K562 (cell line): ENCODE measurements around the gene RCSD1. TPM values are rescaled to one million over a fixed set of nuclear protein-coding genes. Genes with fewer than 3 reads are reported as not detected.

ENCODE experiments used
- CBX5 ChIP-seq: IDR thresholded peaks from 2 replicates; pipeline ENCODE4 v1.6.1; 2014; ENCODE audit warnings: low read depth, borderline replicate concordance
- NR2C1 ChIP-seq, 2 experiments: fragments of 450-650 bp; IDR thresholded peaks; 2 replicates each; pipeline ENCODE4 v1.6.1; 2017; ENCODE audit warnings: mild to moderate bottlenecking in 2 of 2, antibody characterized with exemption in 1 of 2, inconsistent platforms in 1 of 2, missing compliant biosample characterization in 1 of 2, missing genetic modification characterization in 1 of 2
- PML ChIP-seq: IDR thresholded peaks from 2 replicates; pipeline ENCODE4 v1.6.1; 2012; ENCODE audit warnings: low read length, inconsistent platforms
- TCFL5 ChIP-seq: fragments of 250-450 bp; sonication (Bioruptor Pico); conservative IDR thresholded peaks from 2 replicates; pipeline ENCODE4 v1.6.1; 2021; ENCODE audit warnings: mild to moderate bottlenecking, moderate library complexity, matching md5 sums
- ZNF174 ChIP-seq: fragments of 250-450 bp; sonication (Bioruptor Pico); IDR thresholded peaks from 2 replicates; pipeline ENCODE4 v1.4.0; 2020; ENCODE audit warnings: mild to moderate bottlenecking
- polyA plus RNA-seq, 8 experiments: library from polyadenylated mRNA; depleted of rRNA in 4 of 8; stranded (reverse) in 5 of 8; unstranded in 3 of 8; fragments of >200 nt; fragmentation: Nextera tagmentation in 2 of 8; fragmentation: Illumina TruSeq in 1 of 8; extraction: Ambion mirVana in 2 of 8; extraction: Trizol in 1 of 8; gene quantifications; 2 replicates each; pipeline versions ENCODE4 v1.2.1 to v1.2.3, GENCODE V29; 2011 to 2014; ENCODE audit warnings: inconsistent platforms in 1 of 8, missing spikeins in 1 of 8
- total RNA-seq, 7 experiments: library from RNA; depleted of rRNA in 6 of 7; stranded (reverse); fragments of >200 nt in 6 of 7; fragmentation: Illumina TruSeq in 2 of 7; extraction: Trizol in 2 of 7; gene quantifications; 2 replicates each; pipeline versions ENCODE4 v1.2.1 to v1.2.3, GENCODE V29; 2011 to 2021; ENCODE audit warnings: low replicate concordance in 1 of 7
- TF ChIP-seq, protein P1 (sequence below): fragments of 450-650 bp; formaldehyde crosslinking; IDR thresholded peaks from 2 replicates; pipeline ENCODE4 v1.4.0; 2020; ENCODE audit warnings: mild to moderate bottlenecking, moderate library complexity
- TF ChIP-seq, protein P2 (sequence below), 2 experiments: fragments of 450-650 bp in 1 of 2; sonication (generic) in 1 of 2; formaldehyde crosslinking in 1 of 2; IDR thresholded peaks in 1 of 2; conservative IDR thresholded peaks in 1 of 2; 2 replicates each; pipeline versions ENCODE4 v1.6.1 to v1.8.1; 2016 to 2023; ENCODE audit warnings: mild to moderate bottlenecking in 2 of 2, moderate library complexity in 2 of 2, inconsistent platforms in 1 of 2, missing genetic modification reagents in 1 of 2
- TF ChIP-seq, protein P3 (sequence below): fragments of 450-650 bp; IDR thresholded peaks from 2 replicates; pipeline ENCODE4 v1.6.1; 2018; ENCODE audit not compliant: partially characterized antibody
- TF ChIP-seq, protein P4 (sequence below): fragments of 450-650 bp; IDR thresholded peaks from 2 replicates; pipeline ENCODE4 v1.6.1; 2016; ENCODE audit warnings: mild to moderate bottlenecking
- TF ChIP-seq, protein P5 (sequence below): sonication (generic); formaldehyde crosslinking; IDR thresholded peaks from 2 replicates; pipeline ENCODE4 v1.8.1; 2022; ENCODE audit warnings: missing genetic modification reagents
- TF ChIP-seq, protein P6 (sequence below), 2 experiments: IDR thresholded peaks in 1 of 2; conservative IDR thresholded peaks in 1 of 2; 2 replicates each; pipeline ENCODE4 v1.6.1; 2016; ENCODE audit warnings: low read depth in 2 of 2, mild to moderate bottlenecking in 1 of 2, missing compliant biosample characterization in 1 of 2, missing genetic modification characterization in 1 of 2, moderate library complexity in 1 of 2

RCSD1 gene
- total and polyA plus RNA-seq, 9 of the 15 experiments (the other 6 are each of a cell fraction or from before 2014, with no cell fraction given): 7.8 to 69.8 (median 45.3) TPM

DNA sequence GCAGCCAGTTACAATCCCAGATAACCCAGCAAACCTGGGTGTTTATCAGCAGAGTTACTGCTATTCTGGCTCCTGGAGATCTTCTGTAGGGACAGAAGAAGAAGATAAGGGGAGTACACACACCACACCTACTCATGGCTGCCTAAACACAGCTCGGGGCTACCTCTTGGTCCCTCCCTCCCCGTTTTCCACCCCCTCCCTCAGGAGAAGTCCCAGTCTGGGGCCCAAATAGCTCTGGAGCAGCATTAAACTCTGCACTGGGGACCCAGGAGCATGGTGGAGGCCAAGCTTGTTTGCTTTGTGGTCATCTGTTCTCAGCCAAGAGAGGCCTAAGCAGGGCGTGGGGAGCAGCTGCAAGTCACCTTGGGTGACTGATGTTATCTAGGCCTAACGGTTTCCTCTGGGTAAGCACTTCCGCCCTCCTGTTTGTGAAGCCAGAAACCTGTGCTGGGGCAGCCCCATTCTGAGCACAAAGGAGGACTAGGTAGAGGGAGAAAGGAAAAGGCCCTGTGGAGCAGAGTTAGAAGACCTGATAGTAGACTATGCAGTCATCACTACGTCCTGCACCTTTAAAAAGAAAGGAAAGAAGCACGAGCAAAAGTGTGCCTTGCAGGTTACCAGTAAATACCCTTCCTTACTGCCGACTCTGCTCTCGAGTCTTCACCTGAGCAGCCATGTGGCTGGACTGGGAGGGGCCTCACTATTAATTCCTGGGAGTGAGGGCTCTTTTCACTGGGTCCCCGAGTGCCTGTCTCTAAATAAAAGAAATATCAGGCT lies 2.0 kb upstream of the RCSD1 start (continued):
- TF ChIP-seq, protein P1, sequence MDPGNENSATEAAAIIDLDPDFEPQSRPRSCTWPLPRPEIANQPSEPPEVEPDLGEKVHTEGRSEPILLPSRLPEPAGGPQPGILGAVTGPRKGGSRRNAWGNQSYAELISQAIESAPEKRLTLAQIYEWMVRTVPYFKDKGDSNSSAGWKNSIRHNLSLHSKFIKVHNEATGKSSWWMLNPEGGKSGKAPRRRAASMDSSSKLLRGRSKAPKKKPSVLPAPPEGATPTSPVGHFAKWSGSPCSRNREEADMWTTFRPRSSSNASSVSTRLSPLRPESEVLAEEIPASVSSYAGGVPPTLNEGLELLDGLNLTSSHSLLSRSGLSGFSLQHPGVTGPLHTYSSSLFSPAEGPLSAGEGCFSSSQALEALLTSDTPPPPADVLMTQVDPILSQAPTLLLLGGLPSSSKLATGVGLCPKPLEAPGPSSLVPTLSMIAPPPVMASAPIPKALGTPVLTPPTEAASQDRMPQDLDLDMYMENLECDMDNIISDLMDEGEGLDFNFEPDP (CRISPR knock-in tag): no peak
- TF ChIP-seq, protein P2, sequence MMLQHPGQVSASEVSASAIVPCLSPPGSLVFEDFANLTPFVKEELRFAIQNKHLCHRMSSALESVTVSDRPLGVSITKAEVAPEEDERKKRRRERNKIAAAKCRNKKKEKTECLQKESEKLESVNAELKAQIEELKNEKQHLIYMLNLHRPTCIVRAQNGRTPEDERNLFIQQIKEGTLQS (IDR thresholded peaks at IDR 0.05): peak; percentile 61; the same call in 1 of the 2 replicates
- TF ChIP-seq, protein P2 (CRISPR knock-in tag; conservative IDR thresholded peaks at IDR 0.05): no peak; the same call in 1 of the 2 replicates
- TF ChIP-seq, protein P3, sequence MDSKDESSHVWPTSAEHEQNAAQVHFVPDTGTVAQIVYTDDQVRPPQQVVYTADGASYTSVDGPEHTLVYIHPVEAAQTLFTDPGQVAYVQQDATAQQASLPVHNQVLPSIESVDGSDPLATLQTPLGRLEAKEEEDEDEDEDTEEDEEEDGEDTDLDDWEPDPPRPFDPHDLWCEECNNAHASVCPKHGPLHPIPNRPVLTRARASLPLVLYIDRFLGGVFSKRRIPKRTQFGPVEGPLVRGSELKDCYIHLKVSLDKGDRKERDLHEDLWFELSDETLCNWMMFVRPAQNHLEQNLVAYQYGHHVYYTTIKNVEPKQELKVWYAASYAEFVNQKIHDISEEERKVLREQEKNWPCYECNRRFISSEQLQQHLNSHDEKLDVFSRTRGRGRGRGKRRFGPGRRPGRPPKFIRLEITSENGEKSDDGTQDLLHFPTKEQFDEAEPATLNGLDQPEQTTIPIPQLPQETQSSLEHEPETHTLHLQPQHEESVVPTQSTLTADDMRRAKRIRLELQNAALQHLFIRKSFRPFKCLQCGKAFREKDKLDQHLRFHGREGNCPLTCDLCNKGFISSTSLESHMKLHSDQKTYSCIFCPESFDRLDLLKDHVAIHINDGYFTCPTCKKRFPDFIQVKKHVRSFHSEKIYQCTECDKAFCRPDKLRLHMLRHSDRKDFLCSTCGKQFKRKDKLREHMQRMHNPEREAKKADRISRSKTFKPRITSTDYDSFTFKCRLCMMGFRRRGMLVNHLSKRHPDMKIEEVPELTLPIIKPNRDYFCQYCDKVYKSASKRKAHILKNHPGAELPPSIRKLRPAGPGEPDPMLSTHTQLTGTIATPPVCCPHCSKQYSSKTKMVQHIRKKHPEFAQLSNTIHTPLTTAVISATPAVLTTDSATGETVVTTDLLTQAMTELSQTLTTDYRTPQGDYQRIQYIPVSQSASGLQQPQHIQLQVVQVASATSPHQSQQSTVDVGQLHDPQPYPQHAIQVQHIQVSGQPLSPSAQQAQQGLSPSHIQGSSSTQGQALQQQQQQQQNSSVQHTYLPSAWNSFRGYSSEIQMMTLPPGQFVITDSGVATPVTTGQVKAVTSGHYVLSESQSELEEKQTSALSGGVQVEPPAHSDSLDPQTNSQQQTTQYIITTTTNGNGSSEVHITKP: peak; percentile 60
- TF ChIP-seq NR2C1 (IDR thresholded peaks at IDR 0.05): peak; percentile 55
- TF ChIP-seq NR2C1 (tag; IDR thresholded peaks at IDR 0.05): peak; percentile 72
- TF ChIP-seq TCFL5 (CRISPR knock-in tag): no peak; the same call in 1 of the 2 replicates
- TF ChIP-seq ZNF174 (CRISPR knock-in tag): no peak; the same call in 1 of the 2 replicates
- TF ChIP-seq, protein P4, sequence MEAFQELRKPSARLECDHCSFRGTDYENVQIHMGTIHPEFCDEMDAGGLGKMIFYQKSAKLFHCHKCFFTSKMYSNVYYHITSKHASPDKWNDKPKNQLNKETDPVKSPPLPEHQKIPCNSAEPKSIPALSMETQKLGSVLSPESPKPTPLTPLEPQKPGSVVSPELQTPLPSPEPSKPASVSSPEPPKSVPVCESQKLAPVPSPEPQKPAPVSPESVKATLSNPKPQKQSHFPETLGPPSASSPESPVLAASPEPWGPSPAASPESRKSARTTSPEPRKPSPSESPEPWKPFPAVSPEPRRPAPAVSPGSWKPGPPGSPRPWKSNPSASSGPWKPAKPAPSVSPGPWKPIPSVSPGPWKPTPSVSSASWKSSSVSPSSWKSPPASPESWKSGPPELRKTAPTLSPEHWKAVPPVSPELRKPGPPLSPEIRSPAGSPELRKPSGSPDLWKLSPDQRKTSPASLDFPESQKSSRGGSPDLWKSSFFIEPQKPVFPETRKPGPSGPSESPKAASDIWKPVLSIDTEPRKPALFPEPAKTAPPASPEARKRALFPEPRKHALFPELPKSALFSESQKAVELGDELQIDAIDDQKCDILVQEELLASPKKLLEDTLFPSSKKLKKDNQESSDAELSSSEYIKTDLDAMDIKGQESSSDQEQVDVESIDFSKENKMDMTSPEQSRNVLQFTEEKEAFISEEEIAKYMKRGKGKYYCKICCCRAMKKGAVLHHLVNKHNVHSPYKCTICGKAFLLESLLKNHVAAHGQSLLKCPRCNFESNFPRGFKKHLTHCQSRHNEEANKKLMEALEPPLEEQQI: 0 out of 2 replicates have a peak, but pooled peaks have one; percentile 58
- TF ChIP-seq PML: peak; percentile 88
- TF ChIP-seq, protein P5, sequence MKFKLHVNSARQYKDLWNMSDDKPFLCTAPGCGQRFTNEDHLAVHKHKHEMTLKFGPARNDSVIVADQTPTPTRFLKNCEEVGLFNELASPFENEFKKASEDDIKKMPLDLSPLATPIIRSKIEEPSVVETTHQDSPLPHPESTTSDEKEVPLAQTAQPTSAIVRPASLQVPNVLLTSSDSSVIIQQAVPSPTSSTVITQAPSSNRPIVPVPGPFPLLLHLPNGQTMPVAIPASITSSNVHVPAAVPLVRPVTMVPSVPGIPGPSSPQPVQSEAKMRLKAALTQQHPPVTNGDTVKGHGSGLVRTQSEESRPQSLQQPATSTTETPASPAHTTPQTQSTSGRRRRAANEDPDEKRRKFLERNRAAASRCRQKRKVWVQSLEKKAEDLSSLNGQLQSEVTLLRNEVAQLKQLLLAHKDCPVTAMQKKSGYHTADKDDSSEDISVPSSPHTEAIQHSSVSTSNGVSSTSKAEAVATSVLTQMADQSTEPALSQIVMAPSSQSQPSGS (CRISPR knock-in tag): no peak
- 0 out of 2 replicates have a peak, but pooled peaks have one; percentile 86 for TF ChIP-seq CBX5
- TF ChIP-seq, protein P6, sequence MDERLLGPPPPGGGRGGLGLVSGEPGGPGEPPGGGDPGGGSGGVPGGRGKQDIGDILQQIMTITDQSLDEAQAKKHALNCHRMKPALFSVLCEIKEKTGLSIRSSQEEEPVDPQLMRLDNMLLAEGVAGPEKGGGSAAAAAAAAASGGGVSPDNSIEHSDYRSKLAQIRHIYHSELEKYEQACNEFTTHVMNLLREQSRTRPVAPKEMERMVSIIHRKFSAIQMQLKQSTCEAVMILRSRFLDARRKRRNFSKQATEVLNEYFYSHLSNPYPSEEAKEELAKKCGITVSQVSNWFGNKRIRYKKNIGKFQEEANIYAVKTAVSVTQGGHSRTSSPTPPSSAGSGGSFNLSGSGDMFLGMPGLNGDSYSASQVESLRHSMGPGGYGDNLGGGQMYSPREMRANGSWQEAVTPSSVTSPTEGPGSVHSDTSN (CRISPR knock-in tag; IDR thresholded peaks at IDR 0.05; ENCODE audit: low read depth): no peak
- TF ChIP-seq, protein P6 (tag; conservative IDR thresholded peaks at IDR 0.05; ENCODE audit: low read depth): peak; percentile 80
